Activated gamma-delta T cell treated with anti-CD3 and anti-CD28 coated beads, Interleukin-2, amount 50 U/mL, for 16 hours (primary cell): ENCODE results near the gene C9orf85.
"Not testable (repeated sequence)": the region's sequence is repeated elsewhere in the genome, so short reads cannot be mapped to it uniquely, and the experiment has no call there.

ENCODE experiments used
- DNase-seq: peaks from one replicate; pipeline ENCODE4 v3.0.0-alpha.2; 2020; ENCODE audit warnings: low read depth

C9orf85 gene

DNA sequence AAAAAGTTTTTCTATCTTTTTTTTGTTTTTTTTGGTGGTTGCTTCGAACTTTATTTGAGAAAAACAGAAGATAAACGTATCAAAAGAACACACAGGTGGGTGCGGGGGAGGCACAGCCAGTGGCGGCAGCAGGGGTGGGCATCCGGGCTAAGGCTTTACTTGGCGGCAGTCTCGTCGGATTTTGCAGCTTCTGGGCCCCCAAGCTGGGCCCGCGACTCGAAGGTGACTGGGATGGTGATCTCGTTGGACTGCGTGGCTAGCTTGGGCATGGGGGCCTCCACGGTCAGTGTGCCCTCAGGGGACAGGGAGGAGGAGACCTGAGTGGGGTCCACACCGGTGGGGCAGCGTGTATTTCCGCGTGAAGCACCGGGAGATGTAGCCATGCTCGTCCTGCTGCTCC, 96.3 kb downstream of the C9orf85 start:
- DNase-seq, result not testable (repeated sequence)

DNA sequence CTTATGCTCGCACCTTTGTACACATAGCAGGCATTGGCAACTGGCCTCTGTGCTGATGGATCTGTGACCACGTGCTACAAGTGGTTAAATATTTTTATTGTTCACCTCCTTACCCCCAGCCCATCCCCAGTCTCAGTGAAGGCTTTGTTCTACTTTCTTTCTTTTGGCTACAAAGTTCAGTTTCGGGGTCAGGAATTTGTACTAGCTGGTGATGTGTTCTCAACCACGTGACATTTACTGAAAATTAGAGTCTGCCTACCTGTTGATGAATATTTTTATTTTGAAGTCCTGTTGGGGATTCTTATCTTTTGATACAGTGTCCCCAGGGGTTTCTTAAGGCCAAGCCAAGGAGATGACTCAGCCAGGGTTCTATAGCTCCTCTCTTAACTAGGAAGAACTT, 101.2 kb downstream of the C9orf85 start:
- no peak for DNase-seq

DNA sequence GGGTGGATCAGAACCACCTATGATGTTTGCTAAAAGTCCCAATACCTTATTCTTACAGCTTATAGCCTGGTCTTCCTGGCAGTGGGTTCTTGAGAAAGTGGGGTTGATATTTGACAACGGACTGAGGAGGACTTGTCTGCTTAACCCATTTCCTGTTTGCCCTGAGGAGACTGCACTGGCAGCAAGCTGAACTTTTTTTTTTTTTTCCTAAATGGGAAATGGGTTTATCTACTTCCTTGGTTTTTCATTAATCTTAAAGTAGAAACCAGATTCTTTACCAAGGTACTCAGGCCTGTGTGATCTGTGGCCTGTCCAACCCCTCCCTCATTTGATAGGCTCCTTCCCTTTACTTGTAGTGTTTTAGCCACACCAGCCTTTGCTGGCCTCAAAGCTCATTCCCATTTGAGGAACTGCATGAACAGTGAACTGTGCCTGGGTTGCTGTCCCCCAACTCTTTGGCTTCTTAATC, 101.9 kb downstream of the C9orf85 start:
- no peak for DNase-seq

DNA sequence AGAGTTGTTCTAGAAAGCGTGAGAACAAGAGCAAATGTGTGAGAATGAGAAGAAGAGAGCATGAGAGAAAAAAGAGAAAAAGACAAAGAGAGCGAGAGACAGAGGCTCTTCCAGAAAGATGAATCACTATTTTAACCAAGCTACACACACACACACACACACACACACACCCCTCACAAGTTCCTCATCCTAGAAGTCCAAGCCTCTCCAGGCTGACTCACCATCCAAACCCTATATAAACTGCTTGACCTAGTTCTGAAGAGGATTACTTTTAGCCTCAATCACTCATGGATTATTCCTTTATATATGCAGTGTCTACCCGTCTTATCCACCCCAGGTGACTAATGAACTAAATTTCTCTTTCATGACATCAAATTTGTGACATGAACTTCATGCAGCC, 111.4 kb downstream of the C9orf85 start:
- no peak for DNase-seq
